Lung (tissue), 16 donors: ENCODE data around the gene PDIA6. TPM values are rescaled to one million over a fixed set of nuclear protein-coding genes. Genes with fewer than 3 reads are reported as not detected.

Experiments used
- ATAC-seq: fragments of 200-7000 bp; cut with Tn5 transposase; one replicate; pipeline ENCODE4 v1.9.1; 2020; ENCODE audit warnings: moderate number of reproducible peaks; ENCODE audit not compliant: insufficient read depth, low FRiP score
- DNase-seq, 3 donors: peaks; one replicate each; pipeline ENCODE4 v3.0.0-alpha.2; 2013 to 2017
- H3K27ac ChIP-seq, 2 donors: one replicate each; pipeline ENCODE4 v1.5.1; 2013; ENCODE audit warnings: mild to moderate bottlenecking in 2 of 2, moderate library complexity in 2 of 2, control low read depth in 1 of 2, inconsistent platforms in 1 of 2, low read depth in 1 of 2, low read length in 1 of 2
- H3K27me3 ChIP-seq, 3 donors: one replicate each; pipeline ENCODE4 v1.5.1; 2013; ENCODE audit warnings: low read length in 2 of 3; ENCODE audit not compliant: control insufficient read depth in 3 of 3, insufficient read depth in 3 of 3
- H3K36me3 ChIP-seq, 4 donors: one replicate each; pipeline ENCODE4 v1.5.1; 2013; ENCODE audit warnings: low read length in 4 of 4, mild to moderate bottlenecking in 1 of 4, moderate library complexity in 1 of 4; ENCODE audit not compliant: control insufficient read depth in 4 of 4, insufficient read depth in 4 of 4
- H3K4me1 ChIP-seq, 5 donors: one replicate each; pipeline ENCODE4 v1.5.1; 2013; ENCODE audit warnings: low read length in 5 of 5, mild to moderate bottlenecking in 2 of 5, moderate library complexity in 1 of 5; ENCODE audit not compliant: control insufficient read depth in 5 of 5, insufficient read depth in 5 of 5
- H3K4me3 ChIP-seq: one replicate; pipeline ENCODE4 v1.5.1; 2013; ENCODE audit warnings: mild to moderate bottlenecking, control low read depth, moderate library complexity
- H3K9ac ChIP-seq, 2 donors: one replicate each; pipeline ENCODE4 v1.5.1; 2013; ENCODE audit warnings: low read length in 2 of 2, control low read depth in 1 of 2; ENCODE audit not compliant: insufficient read depth in 1 of 2
- H3K9me3 ChIP-seq, 4 donors: one replicate each; pipeline ENCODE4 v1.5.1; 2013; ENCODE audit warnings: low read length in 3 of 4, mild to moderate bottlenecking in 1 of 4, moderate library complexity in 1 of 4; ENCODE audit not compliant: control insufficient read depth in 4 of 4, insufficient read depth in 3 of 4
- CTCF ChIP-seq: IDR thresholded peaks from 2 replicates; pipeline ENCODE4 v1.5.1; 2012; ENCODE audit warnings: mild to moderate bottlenecking; ENCODE audit errors: control extremely low read depth, extremely low read depth
- WGBS, 2 donors: extraction: QIAGEN DNeasy Blood & Tissue Kit; methylation state at CpG; one replicate each; pipeline ENCODE4 v1.1.7; 2013; 5-methylcytosine and 5-hydroxymethylcytosine counted together
- long read RNA-seq, 5 donors: transcript quantifications; one replicate each; lab custom pipeline, GENCODE V29; 2026
- polyA plus RNA-seq, 2 donors: library from polyadenylated mRNA; stranded (reverse); fragments of 200-250 nt; gene quantifications; one replicate each; pipeline ENCODE4 v1.2.1, GENCODE V29; 2013
- total RNA-seq, 2 donors: library from RNA; depleted of rRNA in 1 of 2; stranded (reverse); fragments of >200 nt in 1 of 2; gene quantifications; one replicate each; pipeline ENCODE4 v1.2.1, GENCODE V29; 2014 to 2021
- donor health status: control.
- donor health status: control.
- donor health status: Bipolar disorder and iron deficiency.
- donor health status: healthy.
- donor health status: DM: yes; HTN: yes; CAD: no.

Gene PDIA6
- total RNA-seq (100 to 1,000 TPM; 129 to 249 TPM), polyA plus RNA-seq (100 to 1,000 TPM in 1 of 2 donors, 10 to 100 TPM in 1; 70.1 to 341 TPM)
- long read RNA-seq, donor 1, transcript PDIA6-201 (13 exons, 2,338 nt), result major isoform, 173 of 209 reads
- long read RNA-seq, donor 1, partial matches to known transcripts, result 24 of 209 reads
- long read RNA-seq, donor 1, other reads (novel, unspliced or antisense), result 12 of 209 reads
- long read RNA-seq, donor 2, transcript PDIA6-201 (13 exons, 2,338 nt), result major isoform, 27 of 48 reads
- long read RNA-seq, donor 2, partial matches to known transcripts, result 21 of 48 reads
- long read RNA-seq, donor 2, other reads (novel, unspliced or antisense), result 0 of 48 reads
- long read RNA-seq, donor 3, transcript PDIA6-201 (13 exons, 2,338 nt), result major isoform, 74 of 97 reads
- long read RNA-seq, donor 3, partial matches to known transcripts, result 23 of 97 reads
- long read RNA-seq, donor 3, other reads (novel, unspliced or antisense), result 0 of 97 reads
- long read RNA-seq, donor 4, transcript PDIA6-201 (13 exons, 2,338 nt), result major isoform, 26 of 44 reads
- long read RNA-seq, donor 4, partial matches to known transcripts, result 18 of 44 reads
- long read RNA-seq, donor 4, other reads (novel, unspliced or antisense), result 0 of 44 reads
- long read RNA-seq, donor 5, transcript PDIA6-201 (13 exons, 2,338 nt), result major isoform, 163 of 201 reads
- long read RNA-seq, donor 5, partial matches to known transcripts, result 30 of 201 reads
- long read RNA-seq, donor 5, other reads (novel, unspliced or antisense), result 8 of 201 reads

GRCh38 chr2:10812362-10813162 is at the start of gene PDIA6:
PDIA6 (minus strand) TSS chr2:10812785; CDS start chr2:10812696, 89 bp downstream.
- WGBS, 2 donors, result 1% methylated on average over 61 to 98 of the region's 98 CpGs
- H3K4me1 ChIP-seq, result peaks cover 0 to 30% (median 4%) of the 10 kb centered on the region in 5 donors
- peak; percentile 93 for ATAC-seq
- peak within 1 kb of the TSS; percentile 66 to 74 for H3K9ac ChIP-seq
- H3K36me3 ChIP-seq, result peaks cover 0 to 6% (median 1%) of the 10 kb centered on the region in 4 donors
- H3K27ac ChIP-seq, result peak within 1 kb of the TSS; percentile 93 to 95
- TF ChIP-seq CTCF, result no peak
- peak; percentile 98 to 99 (median 99) for DNase-seq
- H3K9me3 ChIP-seq, result no peaks in the 10 kb centered on the region
- peak within 1 kb of the TSS; percentile 71 for H3K4me3 ChIP-seq
- H3K27me3 ChIP-seq, result no peaks in the 10 kb centered on the region

- ATAC-seq (no peak), DNase-seq (no peak)
- no peaks in the 10 kb centered on the region for H3K9me3 ChIP-seq
- peaks cover 0 to 10% (median 0%) of the 10 kb centered on the region in 3 donors for H3K27me3 ChIP-seq
- no peak overlapping the region for H3K4me3 ChIP-seq
- no peak overlapping the region for H3K9ac ChIP-seq
- WGBS, 2 donors, result 90 to 92% methylated on average over 10 of the region's 10 CpGs
- H3K4me1 ChIP-seq, result peaks cover 0 to 13% (median 5%) of the 10 kb centered on the region in 5 donors
- H3K36me3 ChIP-seq, result no peaks in the 10 kb centered on the region
- no peak for TF ChIP-seq CTCF
- no peak overlapping the region for H3K27ac ChIP-seq
Measured at GRCh38 chr2:10862330-10862729, 49.7 kb upstream of the PDIA6 start.

GRCh38 chr2:10861765-10862164 is 49.2 kb upstream of the PDIA6 start:
- Histone ChIP-seq H3K4me3 (no peak overlapping the region), H3K9ac (no peak overlapping the region), H3K27me3 (peaks cover 0 to 10% (median 0%) of the 10 kb centered on the region in 3 donors), H3K27ac (no peak overlapping the region), H3K9me3 (no peaks in the 10 kb centered on the region), H3K4me1 (peaks cover 0 to 13% (median 5%) of the 10 kb centered on the region in 5 donors), H3K36me3 (no peaks in the 10 kb centered on the region)
- DNase-seq, result no peak
- no peak for TF ChIP-seq CTCF
- 89 to 94% methylated on average over 5 of the region's 5 CpGs for WGBS, 2 donors
- ATAC-seq, result no peak
